ENCODE results near the gene NELL2. TPM values are rescaled to one million over a fixed set of nuclear protein-coding genes. Genes with fewer than 3 reads are reported as not detected.

Gene NELL2
- polyA plus RNA-seq, 3 donors = 0.09 to 0.98 (median 0.39) TPM

DNA sequence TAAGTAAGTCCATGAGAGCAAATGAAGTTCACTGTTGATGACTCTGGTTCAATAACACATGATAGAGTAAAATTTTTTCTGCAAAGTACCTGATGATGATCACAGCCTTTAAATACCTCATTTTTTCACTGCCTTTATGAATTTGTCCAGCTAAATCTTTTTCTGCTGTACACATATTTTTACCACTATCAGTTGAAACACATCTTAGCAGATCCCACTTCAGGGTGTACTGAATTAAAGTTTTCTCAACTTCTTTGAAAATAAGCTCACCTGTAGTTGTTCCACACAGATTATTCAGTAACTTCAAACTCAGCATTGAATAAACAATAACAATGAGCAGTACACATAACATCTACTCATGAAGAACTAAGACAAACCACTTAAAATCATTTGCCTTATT lies 385.9 kb downstream of the NELL2 start:
- no peaks in the 10 kb centered on the region for H3K27me3 Mint-ChIP-seq (ENCODE audit: low read depth in 3 of 3)

DNA sequence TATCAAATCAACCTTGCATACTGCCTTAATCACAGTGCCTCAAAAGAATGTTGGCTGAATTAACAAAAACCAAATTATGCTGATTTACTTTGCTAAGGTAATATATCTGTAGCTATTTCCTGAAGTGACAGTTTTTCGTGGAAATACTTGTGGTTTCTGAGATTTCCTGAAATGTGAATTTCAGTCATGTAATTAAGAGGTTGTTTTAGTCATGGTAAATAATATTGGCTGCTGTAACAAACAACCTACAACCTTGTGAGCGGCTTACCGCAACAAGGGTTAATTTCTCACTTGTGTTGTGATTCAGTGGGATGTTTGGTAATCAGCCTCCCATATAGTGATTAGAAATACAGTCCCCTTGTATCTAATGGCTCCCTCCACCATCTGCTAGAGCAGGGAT lies 387.9 kb downstream of the NELL2 start:
- peaks cover 2 to 16% (median 9%) of the 10 kb centered on the region in 7 donors for H3K9me3 Mint-ChIP-seq
- Histone ChIP-seq H3K9me3 (replicated peaks in 1 of 2; ENCODE audit: control insufficient read depth in 1 of 2, insufficient read depth in 1 of 2, low read length in 2 of 2) (peaks cover 8 to 25% of the 10 kb centered on the region in 2 donors), H4K20me1 (ENCODE audit: insufficient read depth, low read length) (no peaks in the 10 kb centered on the region), H3K79me2 (ENCODE audit: insufficient read depth, low read length) (no peaks in the 10 kb centered on the region), H3K4me1 (ENCODE audit: control insufficient read depth in 1 of 2, insufficient read depth in 2 of 2, low read length in 2 of 2) (no peaks in the 10 kb centered on the region), H3K36me3 (replicated peaks in 1 of 2; ENCODE audit: control insufficient read depth in 1 of 2, insufficient read depth in 2 of 2, low read length in 2 of 2) (no peaks in the 10 kb centered on the region), H2AFZ (ENCODE audit: insufficient read depth, low read depth, low read length, poor library complexity, severe bottlenecking) (no peak overlapping the region), H3K27ac (ENCODE audit: low read depth in 1 of 2, low read length in 2 of 2) (no peak overlapping the region), H3K4me2 (replicated peaks; ENCODE audit: extremely low read depth, low read length, poor library complexity, severe bottlenecking) (no peak overlapping the region), H3K4me3 (replicated peaks in 1 of 3; ENCODE audit: low read depth in 2 of 3, low read length in 3 of 3) (no peak overlapping the region), H3K9ac (ENCODE audit: insufficient read depth, low read length, poor library complexity, severe bottlenecking) (no peak overlapping the region), H3K27me3 (ENCODE audit: control insufficient read depth in 2 of 2, insufficient read depth in 2 of 2, low read length in 2 of 2) (no peaks in the 10 kb centered on the region)
- DNase-seq = no peak
- no peaks in the 10 kb centered on the region for H3K36me3 Mint-ChIP-seq
- H3K4me1 Mint-ChIP-seq = no peaks in the 10 kb centered on the region
- H3K27ac Mint-ChIP-seq = no peak overlapping the region
- H3K4me3 Mint-ChIP-seq = no peak overlapping the region
- H3K27me3 Mint-ChIP-seq (ENCODE audit: low read depth in 3 of 3) = no peaks in the 10 kb centered on the region
- intact Hi-C loops (cut with micrococcal nuclease) = no loop called here
- TF ChIP-seq, protein P1, sequence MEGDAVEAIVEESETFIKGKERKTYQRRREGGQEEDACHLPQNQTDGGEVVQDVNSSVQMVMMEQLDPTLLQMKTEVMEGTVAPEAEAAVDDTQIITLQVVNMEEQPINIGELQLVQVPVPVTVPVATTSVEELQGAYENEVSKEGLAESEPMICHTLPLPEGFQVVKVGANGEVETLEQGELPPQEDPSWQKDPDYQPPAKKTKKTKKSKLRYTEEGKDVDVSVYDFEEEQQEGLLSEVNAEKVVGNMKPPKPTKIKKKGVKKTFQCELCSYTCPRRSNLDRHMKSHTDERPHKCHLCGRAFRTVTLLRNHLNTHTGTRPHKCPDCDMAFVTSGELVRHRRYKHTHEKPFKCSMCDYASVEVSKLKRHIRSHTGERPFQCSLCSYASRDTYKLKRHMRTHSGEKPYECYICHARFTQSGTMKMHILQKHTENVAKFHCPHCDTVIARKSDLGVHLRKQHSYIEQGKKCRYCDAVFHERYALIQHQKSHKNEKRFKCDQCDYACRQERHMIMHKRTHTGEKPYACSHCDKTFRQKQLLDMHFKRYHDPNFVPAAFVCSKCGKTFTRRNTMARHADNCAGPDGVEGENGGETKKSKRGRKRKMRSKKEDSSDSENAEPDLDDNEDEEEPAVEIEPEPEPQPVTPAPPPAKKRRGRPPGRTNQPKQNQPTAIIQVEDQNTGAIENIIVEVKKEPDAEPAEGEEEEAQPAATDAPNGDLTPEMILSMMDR (IDR thresholded peaks at IDR 0.05) = no peak
- WGBS (ENCODE audit: insufficient coverage) = 0% methylated on average over 1 of the region's 3 CpGs

More for the DNA sequence above, 385.9 kb downstream of the NELL2 start:
- Histone ChIP-seq H3K27ac (ENCODE audit: low read depth in 1 of 2, low read length in 2 of 2) (no peak overlapping the region), H3K4me2 (replicated peaks; ENCODE audit: extremely low read depth, low read length, poor library complexity, severe bottlenecking) (no peak overlapping the region), H4K20me1 (ENCODE audit: insufficient read depth, low read length) (no peaks in the 10 kb centered on the region), H3K4me1 (ENCODE audit: control insufficient read depth in 1 of 2, insufficient read depth in 2 of 2, low read length in 2 of 2) (no peaks in the 10 kb centered on the region), H3K9me3 (replicated peaks in 1 of 2; ENCODE audit: control insufficient read depth in 1 of 2, insufficient read depth in 1 of 2, low read length in 2 of 2) (peaks cover 13 to 24% of the 10 kb centered on the region in 2 donors), H3K27me3 (ENCODE audit: control insufficient read depth in 2 of 2, insufficient read depth in 2 of 2, low read length in 2 of 2) (no peaks in the 10 kb centered on the region), H3K79me2 (ENCODE audit: insufficient read depth, low read length) (no peaks in the 10 kb centered on the region), H3K9ac (ENCODE audit: insufficient read depth, low read length, poor library complexity, severe bottlenecking) (no peak overlapping the region), H3K4me3 (replicated peaks in 1 of 3; ENCODE audit: low read depth in 2 of 3, low read length in 3 of 3) (no peak overlapping the region), H2AFZ (ENCODE audit: insufficient read depth, low read depth, low read length, poor library complexity, severe bottlenecking) (no peak overlapping the region), H3K36me3 (replicated peaks in 1 of 2; ENCODE audit: control insufficient read depth in 1 of 2, insufficient read depth in 2 of 2, low read length in 2 of 2) (no peaks in the 10 kb centered on the region)
- intact Hi-C loops (cut with micrococcal nuclease) = no loop called here
- Mint-ChIP-seq H3K4me1 (no peaks in the 10 kb centered on the region), H3K36me3 (no peaks in the 10 kb centered on the region), H3K27ac (no peak overlapping the region), H3K9me3 (peaks cover 2 to 12% (median 10%) of the 10 kb centered on the region in 7 donors), H3K4me3 (no peak overlapping the region)
- no peak for DNase-seq
- TF ChIP-seq, protein P1 (IDR thresholded peaks at IDR 0.05) = no peak

Data from CD14-positive monocyte (primary cell).